ENCODE results near the gene GAS1. TPM values are rescaled to one million over a fixed set of nuclear protein-coding genes. Genes with fewer than 3 reads are reported as not detected.

Gene GAS1
- total RNA-seq, 1 experiment from 2014 or later, result 0.07 TPM

GRCh38 chr9:86946201-86947145 lies 833 bp downstream of the GAS1 start:
- H3K4me2 ChIP-seq (ENCODE audit: low read length), result peak overlapping the region; percentile 86
- ChIA-PET CTCF (interaction anchor here (1.0 to 2.6 kb wide), 4 partner anchors 13 to 309 kb away, joined by 3 to 10 read pairs (median 4); no protein-coding TSS in a partner anchor), POLR2A (no interaction called here), RAD21 (ENCODE audit: low non-redundant PET in 1 of 2, low total read pairs in 2 of 2, uncharacterized antibody in 2 of 2, unreplicated experiment in 2 of 2) (no interaction called here)
- H3K4me1 ChIP-seq (ENCODE audit: control insufficient read depth in 1 of 2, insufficient read depth in 2 of 2, low read length in 2 of 2), result peaks cover 7 to 16% of the 10 kb centered on the region in 2 experiments; a peak in 2 of 4 replicates
- no peak overlapping the region for H3K27ac ChIP-seq (ENCODE audit: low read depth, low read length)
- no peaks in the 10 kb centered on the region for H3K9me3 ChIP-seq (ENCODE audit: control insufficient read depth in 1 of 2, insufficient read depth in 1 of 2, low read depth in 1 of 2, low read length in 2 of 2)
- no peaks in the 10 kb centered on the region for H3K9me2 ChIP-seq (ENCODE audit: insufficient read depth)
- BruUV-seq (replicated peaks), result no TSS peak
- no peak overlapping the region for H3K9ac ChIP-seq (ENCODE audit: low read length)
- H3K36me3 ChIP-seq (ENCODE audit: control insufficient read depth in 1 of 2, insufficient read depth in 2 of 2, low read length in 2 of 2), result no peaks in the 10 kb centered on the region
- H2AFZ ChIP-seq (ENCODE audit: low read depth, low read length, poor library complexity, severe bottlenecking), result no peak overlapping the region
- ATAC-seq (peak; percentile 52), DNase-seq (ENCODE audit: low read depth, low spot score) (no peak)
- no peaks in the 10 kb centered on the region; the same call in 1 of the 2 replicates for H4K20me1 ChIP-seq (ENCODE audit: insufficient read depth)
- TF ChIP-seq ZNF274 (IDR thresholded peaks at IDR 0.05; ENCODE audit: low read depth, low read length), result no peak
- TF ChIP-seq FOSL1 (IDR thresholded peaks at IDR 0.05; ENCODE audit: low read depth), result no peak
- TF ChIP-seq EZH2phosphoT487 (IDR thresholded peaks at IDR 0.05; ENCODE audit: borderline replicate concordance), result no peak
- intact Hi-C loops (cut with micrococcal nuclease), result no loop called here
- H3K79me2 ChIP-seq (ENCODE audit: insufficient read depth, low read length), result no peaks in the 10 kb centered on the region
- H3K4me3 ChIP-seq (replicated peaks in 1 of 2; ENCODE audit: low read depth in 1 of 2, low read length in 2 of 2), result peak overlapping the region; percentile 31 to 57
- H3K27me3 ChIP-seq (ENCODE audit: insufficient read depth, low read length), result peaks cover 39% of the 10 kb centered on the region

- ATAC-seq (no peak), DNase-seq (ENCODE audit: low read depth, low spot score) (no peak)
- H4K20me1 ChIP-seq (ENCODE audit: insufficient read depth), result no peaks in the 10 kb centered on the region; the same call in 1 of the 2 replicates
- no peaks in the 10 kb centered on the region for H3K9me2 ChIP-seq (ENCODE audit: insufficient read depth)
- POLR2A ChIA-PET, result no interaction called here
- CTCF ChIA-PET, result interaction anchor here (1.3 kb wide), 1 partner anchor 12 kb away, joined by 3 read pairs; no protein-coding TSS in a partner anchor
- no peak overlapping the region for H3K9ac ChIP-seq (ENCODE audit: low read length)
- peaks cover 7 to 16% of the 10 kb centered on the region in 2 experiments; a peak in 2 of 4 replicates for H3K4me1 ChIP-seq (ENCODE audit: control insufficient read depth in 1 of 2, insufficient read depth in 2 of 2, low read length in 2 of 2)
- RAD21 ChIA-PET (ENCODE audit: low non-redundant PET in 1 of 2, low total read pairs in 2 of 2, uncharacterized antibody in 2 of 2, unreplicated experiment in 2 of 2), result no interaction called here
- no peak overlapping the region; a peak in 1 of 4 replicates for H3K4me3 ChIP-seq (replicated peaks in 1 of 2; ENCODE audit: low read depth in 1 of 2, low read length in 2 of 2)
- peak overlapping the region; percentile 86; the same call in 1 of the 2 replicates for H3K4me2 ChIP-seq (ENCODE audit: low read length)
- no peaks in the 10 kb centered on the region for H3K79me2 ChIP-seq (ENCODE audit: insufficient read depth, low read length)
- H2AFZ ChIP-seq (ENCODE audit: low read depth, low read length, poor library complexity, severe bottlenecking), result no peak overlapping the region
- no peaks in the 10 kb centered on the region for H3K9me3 ChIP-seq (ENCODE audit: control insufficient read depth in 1 of 2, insufficient read depth in 1 of 2, low read depth in 1 of 2, low read length in 2 of 2)
- no peaks in the 10 kb centered on the region for H3K36me3 ChIP-seq (ENCODE audit: control insufficient read depth in 1 of 2, insufficient read depth in 2 of 2, low read length in 2 of 2)
- no peak overlapping the region for H3K27ac ChIP-seq (ENCODE audit: low read depth, low read length)
- BruUV-seq (replicated peaks), result no TSS peak
- intact Hi-C loops (cut with micrococcal nuclease), result no loop called here
- peaks cover 45% of the 10 kb centered on the region for H3K27me3 ChIP-seq (ENCODE audit: insufficient read depth, low read length)
- TF ChIP-seq REST (IDR thresholded peaks at IDR 0.05; ENCODE audit: low read depth), result no peak
- TF ChIP-seq ZBTB33 (IDR thresholded peaks at IDR 0.05; ENCODE audit: extremely low read depth, insufficient replicate concordance, low read length), result no peak
- TF ChIP-seq TCF7L2 (IDR thresholded peaks at IDR 0.05; ENCODE audit: borderline replicate concordance, extremely low read depth, insufficient read depth, insufficient read length), result no peak
- TF ChIP-seq SIN3A (IDR thresholded peaks at IDR 0.05; ENCODE audit: low read depth), result no peak
- no peak for TF ChIP-seq POLR2A (IDR thresholded peaks at IDR 0.05; ENCODE audit: borderline replicate concordance, extremely low read depth, insufficient read depth, insufficient read length)
Measured at GRCh38 chr9:86945728-86946200, 1.5 kb downstream of the GAS1 start.

Data from HCT116 (cell line).